HG02981 (cell line): ENCODE results near the gene NSDHL.

Source experiments
- ATAC-seq: cut with Tn5 transposase; IDR thresholded peaks from one replicate; pipeline ENCODE4 v1.9.1; 2021; ENCODE audit warnings: mild to moderate bottlenecking, moderate library complexity; ENCODE audit not compliant: unreplicated experiment

NSDHL gene

GRCh38 chrX:152892999-152893891 lies 62.4 kb downstream of the NSDHL start:
- ATAC-seq = no peak

GRCh38 chrX:152893980-152894610 lies 63.2 kb downstream of the NSDHL start:
- no peak for ATAC-seq

- no peak for ATAC-seq
Observed at GRCh38 chrX:152895121-152895520, 64.3 kb downstream of the NSDHL start.

GRCh38 chrX:152895724-152896420 lies 65.0 kb downstream of the NSDHL start:
- no peak for ATAC-seq

GRCh38 chrX:152896450-152896849 lies 65.6 kb downstream of the NSDHL start:
- no peak for ATAC-seq

- ATAC-seq = no peak
Observed at GRCh38 chrX:152897222-152898131, 66.6 kb downstream of the NSDHL start, which contains the start of gene ZNF185. Gene ZNF185, plus strand, starts transcription at chrX:152898067. Its CDS starts 16,423 bp downstream, at chrX:152914490.

GRCh38 chrX:152898442-152898841 lies 67.6 kb downstream of the NSDHL start:
- ATAC-seq = no peak

- no peak for ATAC-seq
Observed at GRCh38 chrX:152899111-152899873, 68.4 kb downstream of the NSDHL start.

- no peak for ATAC-seq
Observed at GRCh38 chrX:152899874-152900719, 69.2 kb downstream of the NSDHL start.

- ATAC-seq = no peak
Observed at GRCh38 chrX:152900937-152901445, 70.1 kb downstream of the NSDHL start.

- ATAC-seq = no peak
Observed at GRCh38 chrX:152901816-152902501, 71.1 kb downstream of the NSDHL start.

GRCh38 chrX:152902502-152902820 lies 71.6 kb downstream of the NSDHL start:
- ATAC-seq = no peak

- ATAC-seq = no peak
Observed at GRCh38 chrX:152903589-152903988, 72.7 kb downstream of the NSDHL start.

GRCh38 chrX:152904151-152905080 lies 73.6 kb downstream of the NSDHL start:
- ATAC-seq = no peak

- no peak for ATAC-seq
Observed at GRCh38 chrX:152905081-152905420, 74.2 kb downstream of the NSDHL start.

- ATAC-seq = no peak
Observed at GRCh38 chrX:152907084-152907651, 76.3 kb downstream of the NSDHL start.

GRCh38 chrX:152908486-152908885 lies 77.6 kb downstream of the NSDHL start:
- ATAC-seq = no peak
